Measurements from ENCODE around the gene CAB39L. TPM values are rescaled to one million over a fixed set of nuclear protein-coding genes. Genes with fewer than 3 reads are reported as not detected.

CAB39L gene
- polyA plus RNA-seq, 1 donor (not counting 4 experiments of a cell fraction or from before 2014, with no cell fraction given): 10.1 TPM

DNA sequence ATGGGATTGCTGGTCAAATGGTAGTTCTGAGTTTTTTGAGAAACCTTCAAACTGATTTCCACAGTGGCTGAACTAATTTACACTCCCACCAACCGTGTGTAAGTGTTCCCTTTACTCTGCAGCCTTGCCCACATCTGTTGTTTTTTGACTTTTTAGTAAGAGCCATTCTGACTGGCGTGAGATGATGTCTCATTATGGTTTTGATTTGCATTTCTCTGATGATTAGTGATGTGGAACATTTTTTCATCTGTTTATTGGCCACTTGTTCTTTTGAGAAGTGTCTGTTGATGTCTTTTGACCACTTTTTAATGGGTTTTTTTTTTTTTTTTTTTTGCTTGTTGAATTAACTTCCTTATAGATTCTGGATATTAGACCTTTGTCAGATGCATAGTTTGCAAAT is 4.3 kb downstream of the CAB39L start:
- Histone ChIP-seq H3K9ac (ENCODE audit: control insufficient read depth, extremely low read depth, insufficient read depth, low read length) (no peak overlapping the region), H3K9me3 (ENCODE audit: control insufficient read depth, low read depth, low read length) (no peaks in the 10 kb centered on the region), H3K4me2 (ENCODE audit: control insufficient read depth, extremely low read depth, insufficient read depth, low read depth, low read length) (no peak overlapping the region), H3K9me1 (ENCODE audit: control insufficient read depth, extremely low read depth, insufficient read depth, low read length) (no peaks in the 10 kb centered on the region), H4K20me1 (ENCODE audit: control insufficient read depth, extremely low read depth, insufficient read depth, low read length) (no peaks in the 10 kb centered on the region), H3K4me1 (ENCODE audit: control insufficient read depth, extremely low read depth, insufficient read depth, low read length) (no peaks in the 10 kb centered on the region), H3K27ac (ENCODE audit: control insufficient read depth, insufficient read depth, low read length) (no peak overlapping the region), H3K4me3 (ENCODE audit: control insufficient read depth in 2 of 3, extremely low read depth in 1 of 3, insufficient read depth in 2 of 3, low read depth in 1 of 3, low read length in 3 of 3) (no peak overlapping the region), H3K79me2 (ENCODE audit: control insufficient read depth, insufficient read depth, low read length) (no peaks in the 10 kb centered on the region), H2AFZ (ENCODE audit: control insufficient read depth, low read length) (no peak overlapping the region), H3K27me3 (ENCODE audit: control insufficient read depth, extremely low read depth, insufficient read depth, low read length) (no peaks in the 10 kb centered on the region), H3K36me3 (ENCODE audit: control insufficient read depth in 2 of 2, extremely low read depth in 1 of 2, insufficient read depth in 2 of 2, low read length in 2 of 2) (no peaks in the 10 kb centered on the region)
- TF ChIP-seq EZH2 (IDR thresholded peaks at IDR 0.05; ENCODE audit: low read length): no peak
- TF ChIP-seq, protein P1, sequence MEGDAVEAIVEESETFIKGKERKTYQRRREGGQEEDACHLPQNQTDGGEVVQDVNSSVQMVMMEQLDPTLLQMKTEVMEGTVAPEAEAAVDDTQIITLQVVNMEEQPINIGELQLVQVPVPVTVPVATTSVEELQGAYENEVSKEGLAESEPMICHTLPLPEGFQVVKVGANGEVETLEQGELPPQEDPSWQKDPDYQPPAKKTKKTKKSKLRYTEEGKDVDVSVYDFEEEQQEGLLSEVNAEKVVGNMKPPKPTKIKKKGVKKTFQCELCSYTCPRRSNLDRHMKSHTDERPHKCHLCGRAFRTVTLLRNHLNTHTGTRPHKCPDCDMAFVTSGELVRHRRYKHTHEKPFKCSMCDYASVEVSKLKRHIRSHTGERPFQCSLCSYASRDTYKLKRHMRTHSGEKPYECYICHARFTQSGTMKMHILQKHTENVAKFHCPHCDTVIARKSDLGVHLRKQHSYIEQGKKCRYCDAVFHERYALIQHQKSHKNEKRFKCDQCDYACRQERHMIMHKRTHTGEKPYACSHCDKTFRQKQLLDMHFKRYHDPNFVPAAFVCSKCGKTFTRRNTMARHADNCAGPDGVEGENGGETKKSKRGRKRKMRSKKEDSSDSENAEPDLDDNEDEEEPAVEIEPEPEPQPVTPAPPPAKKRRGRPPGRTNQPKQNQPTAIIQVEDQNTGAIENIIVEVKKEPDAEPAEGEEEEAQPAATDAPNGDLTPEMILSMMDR (optimal IDR thresholded peaks at IDR 0.05 in 1 of 3, IDR thresholded peaks at IDR 0.05 in 1 of 3, conservative IDR thresholded peaks at IDR 0.05 in 1 of 3; ENCODE audit: extremely low read depth in 1 of 3, insufficient read depth in 2 of 3, low read length in 3 of 3): no peak
- DNase-seq (ENCODE audit: low read depth, low spot score): no peak
- dilution Hi-C loops (cut with MboI; ENCODE audit: extremely low pct_ligation_motif_present, low sequenced_read_pairs): loop anchor here (25.0 kb wide), 1 partner anchor 127 kb away; no protein-coding TSS in a partner anchor
- no peak for FAIRE-seq

DNA sequence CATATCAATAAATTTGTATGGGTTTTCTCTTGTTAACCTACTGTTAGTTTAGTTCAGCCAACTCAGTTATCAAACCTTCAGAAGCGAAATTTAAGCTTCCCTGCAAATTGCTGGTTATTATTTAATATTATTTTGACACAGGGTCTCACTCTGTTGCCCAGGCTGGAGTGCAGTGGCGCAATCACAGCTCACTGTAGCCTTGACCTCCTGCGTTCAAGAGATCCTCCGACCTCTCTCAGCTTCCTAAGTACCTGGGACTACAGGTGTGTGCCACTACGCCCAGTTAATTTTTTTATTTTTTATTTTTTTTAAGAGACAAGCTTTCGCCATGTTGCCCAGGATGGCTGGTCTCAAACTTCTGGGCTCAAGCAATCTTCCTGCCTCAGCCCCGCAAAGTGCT is 6.2 kb downstream of the CAB39L start:
- H4K20me1 ChIP-seq (ENCODE audit: control insufficient read depth, extremely low read depth, insufficient read depth, low read length): no peaks in the 10 kb centered on the region
- no peaks in the 10 kb centered on the region for H3K79me2 ChIP-seq (ENCODE audit: control insufficient read depth, insufficient read depth, low read length)
- dilution Hi-C loops (cut with MboI; ENCODE audit: extremely low pct_ligation_motif_present, low sequenced_read_pairs): loop anchor here (25.0 kb wide), 1 partner anchor 125 kb away; no protein-coding TSS in a partner anchor
- FAIRE-seq: no peak
- H3K9ac ChIP-seq (ENCODE audit: control insufficient read depth, extremely low read depth, insufficient read depth, low read length): no peak overlapping the region
- no peak overlapping the region for H3K4me2 ChIP-seq (ENCODE audit: control insufficient read depth, extremely low read depth, insufficient read depth, low read depth, low read length)
- no peaks in the 10 kb centered on the region for H3K9me3 ChIP-seq (ENCODE audit: control insufficient read depth, low read depth, low read length)
- no peaks in the 10 kb centered on the region for H3K9me1 ChIP-seq (ENCODE audit: control insufficient read depth, extremely low read depth, insufficient read depth, low read length)
- no peak for DNase-seq (ENCODE audit: low read depth, low spot score)
- no peaks in the 10 kb centered on the region for H3K4me1 ChIP-seq (ENCODE audit: control insufficient read depth, extremely low read depth, insufficient read depth, low read length)
- H3K27ac ChIP-seq (ENCODE audit: control insufficient read depth, insufficient read depth, low read length): no peak overlapping the region
- TF ChIP-seq, protein P1 (optimal IDR thresholded peaks at IDR 0.05 in 1 of 3, IDR thresholded peaks at IDR 0.05 in 1 of 3, conservative IDR thresholded peaks at IDR 0.05 in 1 of 3; ENCODE audit: extremely low read depth in 1 of 3, insufficient read depth in 2 of 3, low read length in 3 of 3): no peak
- TF ChIP-seq EZH2 (IDR thresholded peaks at IDR 0.05; ENCODE audit: low read length): no peak
- no peaks in the 10 kb centered on the region for H3K27me3 ChIP-seq (ENCODE audit: control insufficient read depth, extremely low read depth, insufficient read depth, low read length)
- no peak overlapping the region for H3K4me3 ChIP-seq (ENCODE audit: control insufficient read depth in 2 of 3, extremely low read depth in 1 of 3, insufficient read depth in 2 of 3, low read depth in 1 of 3, low read length in 3 of 3)
- H3K36me3 ChIP-seq (ENCODE audit: control insufficient read depth in 2 of 2, extremely low read depth in 1 of 2, insufficient read depth in 2 of 2, low read length in 2 of 2): peaks cover 0 to 2% of the 10 kb centered on the region in 2 experiments
- H2AFZ ChIP-seq (ENCODE audit: control insufficient read depth, low read length): no peak overlapping the region

Data from keratinocyte (primary cell).